Psoas muscle (tissue), 8 donors: Measurements from ENCODE around the gene CLDN1. TPM values are rescaled to one million over a fixed set of nuclear protein-coding genes. Genes with fewer than 3 reads are reported as not detected.

ENCODE experiments used
- ATAC-seq, 4 donors: fragments of 200-7000 bp; cut with Tn5 transposase; one replicate each; pipeline ENCODE4 v1.9.1; 2020; ENCODE audit warnings: moderate library complexity in 3 of 4, mild to moderate bottlenecking in 2 of 4
- DNase-seq, 2 donors: peaks; one replicate each; pipeline ENCODE4 v3.0.0-alpha.2; 2020
- H3K27ac ChIP-seq: fragments of 200-600 bp; one replicate; pipeline ENCODE4 v1.8.0; 2022
- H3K27me3 ChIP-seq, 3 donors: fragments of 200-600 bp in 1 of 3; one replicate each; pipeline versions ENCODE4 v1.6.1 to v1.8.0; 2013 to 2022; ENCODE audit warnings: low read length in 2 of 3, mild to moderate bottlenecking in 2 of 3, moderate library complexity in 1 of 3; ENCODE audit not compliant: insufficient read depth in 3 of 3
- H3K36me3 ChIP-seq, 2 donors: fragments of 200-600 bp in 1 of 2; one replicate each; pipeline versions ENCODE4 v1.6.1 to v1.8.0; 2013 to 2022; ENCODE audit warnings: low read depth in 1 of 2, mild to moderate bottlenecking in 1 of 2, moderate library complexity in 1 of 2; ENCODE audit not compliant: insufficient read depth in 1 of 2
- H3K4me1 ChIP-seq: fragments of 200-600 bp; one replicate; pipeline ENCODE4 v1.8.0; 2022
- H3K4me3 ChIP-seq: fragments of 200-600 bp; one replicate; pipeline ENCODE4 v1.8.0; 2022; ENCODE audit warnings: mild to moderate bottlenecking
- H3K9me3 ChIP-seq: fragments of 200-600 bp; one replicate; pipeline ENCODE4 v1.8.0; 2022
- CTCF ChIP-seq: fragments of 200-600 bp; IDR thresholded peaks from one replicate; pipeline ENCODE4 v1.8.0; 2022; ENCODE audit warnings: antibody characterized with exemption
- WGBS, 3 donors: extraction: QIAGEN DNeasy Blood & Tissue Kit; methylation state at CpG; one replicate each; pipeline versions ENCODE4 v1.1.6 to v1.1.7; 2013; 5-methylcytosine and 5-hydroxymethylcytosine counted together
- intact Hi-C, 2 donors: fragments of 100-400 bp; cut with DNase I; formaldehyde crosslinking; loops; one replicate each; pipeline versions ENCODE4 v1.11.0 to v1.14.2; 2022
- polyA plus RNA-seq, 3 donors: library from polyadenylated mRNA; stranded (reverse); fragments of 200-250 nt; gene quantifications; one replicate each; pipeline ENCODE4 v1.2.3, GENCODE V29; 2013
- total RNA-seq, 4 donors: library from RNA; stranded (reverse); fragmentation: NEBNext Ultra II Directional in 2 of 4; extraction: Animal tissue kit (Norgen Biotek cat#: 25700) in 2 of 4; gene quantifications; one replicate each; pipeline versions ENCODE4 v1.2.1 to v1.2.4, GENCODE V29; 2021 to 2023
- donor health status: healthy with polysubstance abuse.
- donor health status: DM: no; HTN: no; CAD: no; lungs with moderate emphysema.
- donor health status: Bipolar disorder and iron deficiency.
- donor health status: healthy.
- donor health status: DM: yes; HTN: yes; CAD: no.
- donor health status: DM: no; HTN: no; CAD: no.
- donor health status: DM: no; HTN: no; CAD: no.
- donor health status: DM: yes; HTN: yes; CAD: no.

CLDN1 gene
- total and polyA plus RNA-seq, 7 donors: 0.25 to 0.62 (median 0.37) TPM; not detected in 1

GRCh38 chr3:190368881-190369280 is 46.6 kb upstream of the CLDN1 start:
- H3K9me3 ChIP-seq: no peaks in the 10 kb centered on the region
- intact Hi-C loops: no loop called here
- no peak for TF ChIP-seq CTCF
- H3K4me1 ChIP-seq: no peaks in the 10 kb centered on the region
- DNase-seq (no peak), ATAC-seq (no peak)
- H3K27me3 ChIP-seq: no peaks in the 10 kb centered on the region
- no peaks in the 10 kb centered on the region for H3K36me3 ChIP-seq
- H3K4me3 ChIP-seq: no peak overlapping the region
- H3K27ac ChIP-seq: no peak overlapping the region

GRCh38 chr3:190366133-190366532 is 43.9 kb upstream of the CLDN1 start:
- intact Hi-C loops: no loop called here
- WGBS, 3 donors: 34 to 67% (median 61%) methylated on average over 2 of the region's 2 CpGs
- H3K4me3 ChIP-seq: no peak overlapping the region

GRCh38 chr3:190362258-190362657 is 40.0 kb upstream of the CLDN1 start:
- Histone ChIP-seq H3K36me3 (no peaks in the 10 kb centered on the region), H3K4me1 (no peaks in the 10 kb centered on the region), H3K4me3 (no peak overlapping the region), H3K27ac (no peak overlapping the region), H3K27me3 (no peaks in the 10 kb centered on the region), H3K9me3 (no peaks in the 10 kb centered on the region)
- 49 to 68% (median 56%) methylated on average over 9 of the region's 9 CpGs for WGBS, 3 donors
- intact Hi-C loops: no loop called here
- ATAC-seq (no peak), DNase-seq (no peak)
- no peak for TF ChIP-seq CTCF

More at GRCh38 chr3:190366133-190366532, 43.9 kb upstream of the CLDN1 start:
- no peaks in the 10 kb centered on the region for H3K4me1 ChIP-seq
- no peak for TF ChIP-seq CTCF
- H3K27ac ChIP-seq: no peak overlapping the region
- no peaks in the 10 kb centered on the region for H3K9me3 ChIP-seq
- ATAC-seq (no peak), DNase-seq (no peak)
- no peaks in the 10 kb centered on the region for H3K27me3 ChIP-seq
- H3K36me3 ChIP-seq: no peaks in the 10 kb centered on the region

GRCh38 chr3:190361791-190362190 is 39.5 kb upstream of the CLDN1 start:
- Histone ChIP-seq H3K27ac (no peak overlapping the region), H3K27me3 (no peaks in the 10 kb centered on the region), H3K4me1 (no peaks in the 10 kb centered on the region), H3K4me3 (no peak overlapping the region), H3K36me3 (no peaks in the 10 kb centered on the region), H3K9me3 (no peaks in the 10 kb centered on the region)
- intact Hi-C loops: no loop called here
- WGBS, 3 donors: 93 to 96% (median 93%) methylated on average over 1 of the region's 1 CpG
- ATAC-seq: no peak
- DNase-seq: no peak
- no peak for TF ChIP-seq CTCF

GRCh38 chr3:190360228-190360627 is 38.0 kb upstream of the CLDN1 start:
- no peak for DNase-seq
- 88 to 91% (median 89%) methylated on average over 2 of the region's 2 CpGs for WGBS, 3 donors

More at GRCh38 chr3:190360228-190360627, 38.0 kb upstream of the CLDN1 start:
- intact Hi-C loops: no loop called here
- Histone ChIP-seq H3K4me1 (no peaks in the 10 kb centered on the region), H3K27me3 (no peaks in the 10 kb centered on the region), H3K27ac (no peak overlapping the region), H3K36me3 (no peaks in the 10 kb centered on the region), H3K4me3 (no peak overlapping the region), H3K9me3 (no peaks in the 10 kb centered on the region)
- ATAC-seq: no peak
- TF ChIP-seq CTCF: no peak
